GM19468 (cell line): ENCODE results near the gene ZBTB25.

Experiments
- ATAC-seq: cut with Tn5 transposase; IDR thresholded peaks from one replicate; pipeline ENCODE4 v1.9.1; 2021; ENCODE audit warnings: mild to moderate bottlenecking, moderate library complexity, moderate number of reproducible peaks; ENCODE audit not compliant: unreplicated experiment; ENCODE audit errors: extremely low read depth

Gene ZBTB25

GRCh38 chr14:64478634-64479250 lies 24.9 kb downstream of the ZBTB25 start:
- ATAC-seq: no peak

DNA sequence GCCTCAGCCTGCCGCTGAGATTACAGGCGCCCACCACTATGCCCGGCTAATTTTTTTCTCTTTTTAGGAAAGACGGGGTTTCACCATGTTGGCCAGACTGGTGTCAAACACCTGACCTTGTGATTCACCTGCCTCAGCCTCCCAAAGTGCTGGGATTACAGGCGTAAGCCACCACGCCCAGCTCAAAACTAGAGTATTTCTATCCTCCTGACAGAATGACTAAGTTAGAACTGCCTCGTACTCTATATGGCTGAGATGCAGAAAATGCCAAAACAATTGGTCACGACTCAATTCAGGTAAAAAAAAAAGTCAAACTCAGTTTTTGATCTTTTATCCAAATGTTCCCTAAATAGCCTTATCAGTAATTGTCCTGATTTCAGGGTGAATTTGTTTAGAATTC lies 27.2 kb downstream of the ZBTB25 start:
- ATAC-seq: no peak

GRCh38 chr14:64475585-64476273 lies 27.9 kb downstream of the ZBTB25 start:
- ATAC-seq: no peak

GRCh38 chr14:64474698-64475097 lies 28.9 kb downstream of the ZBTB25 start:
- no peak for ATAC-seq

GRCh38 chr14:64474041-64474440 lies 29.6 kb downstream of the ZBTB25 start:
- no peak for ATAC-seq

GRCh38 chr14:64468451-64468850 lies 35.2 kb downstream of the ZBTB25 start:
- no peak for ATAC-seq

GRCh38 chr14:64467566-64467965 lies 36.1 kb downstream of the ZBTB25 start:
- ATAC-seq: no peak

DNA sequence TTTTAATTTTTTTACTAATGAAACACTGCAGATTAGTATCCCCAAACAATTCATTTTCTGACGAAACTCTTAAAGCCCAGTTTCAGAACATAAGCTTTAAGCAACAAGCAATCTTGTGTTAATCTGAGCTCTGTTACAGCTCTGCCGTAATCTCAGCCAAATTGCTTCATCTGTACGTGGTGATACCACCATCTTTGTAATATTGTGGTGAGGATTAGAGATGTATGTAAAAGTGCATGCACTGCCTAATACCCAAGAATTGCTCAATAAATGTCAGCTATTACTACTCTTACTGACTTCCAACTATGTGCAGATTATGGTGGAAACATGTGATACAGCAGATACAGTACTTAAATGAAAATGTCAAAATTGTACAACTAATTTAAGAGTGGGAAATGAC lies 36.5 kb downstream of the ZBTB25 start:
- no peak for ATAC-seq

- no peak for ATAC-seq
Measured at GRCh38 chr14:64465831-64466554, 37.6 kb downstream of the ZBTB25 start.

DNA sequence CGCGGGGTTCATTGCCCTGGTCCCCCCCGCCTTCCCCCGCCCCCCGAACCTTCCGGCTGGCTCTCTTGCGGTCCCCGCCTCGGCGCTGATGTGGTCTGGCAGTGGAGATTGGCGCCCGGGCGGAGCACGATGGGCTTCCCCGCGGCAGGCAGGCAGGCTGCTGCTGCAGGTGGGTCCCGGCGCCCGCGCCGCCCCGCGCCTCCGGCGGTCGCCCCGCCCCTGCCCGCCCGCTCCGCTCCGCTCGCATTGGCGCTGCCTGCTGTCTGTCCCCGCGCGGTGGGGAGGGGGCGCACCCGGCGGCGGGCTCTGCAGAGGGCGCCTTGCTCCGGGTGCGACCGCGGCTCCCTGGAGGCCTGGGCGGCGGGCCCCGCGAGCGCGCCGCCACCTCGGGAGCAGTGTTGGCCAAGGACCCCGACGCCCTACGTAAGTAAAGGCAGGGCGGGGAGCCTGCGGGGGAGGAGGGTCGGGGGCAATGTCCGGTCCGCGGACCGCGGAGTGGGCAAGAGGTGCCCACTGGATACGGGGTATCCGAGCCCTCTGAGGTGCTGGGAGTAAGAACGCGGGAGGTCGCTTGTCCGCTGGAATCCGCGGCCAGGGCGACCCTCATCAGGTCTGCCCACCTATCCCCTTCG lies 38.3 kb downstream of the ZBTB25 start, which contains the start of gene AKAP5:
AKAP5 (plus strand) TSS at position 309 of the 632 bp plus-strand sequence. CDS start 2,896 bp downstream, outside the sequence.
- peak; percentile 28 for ATAC-seq

DNA sequence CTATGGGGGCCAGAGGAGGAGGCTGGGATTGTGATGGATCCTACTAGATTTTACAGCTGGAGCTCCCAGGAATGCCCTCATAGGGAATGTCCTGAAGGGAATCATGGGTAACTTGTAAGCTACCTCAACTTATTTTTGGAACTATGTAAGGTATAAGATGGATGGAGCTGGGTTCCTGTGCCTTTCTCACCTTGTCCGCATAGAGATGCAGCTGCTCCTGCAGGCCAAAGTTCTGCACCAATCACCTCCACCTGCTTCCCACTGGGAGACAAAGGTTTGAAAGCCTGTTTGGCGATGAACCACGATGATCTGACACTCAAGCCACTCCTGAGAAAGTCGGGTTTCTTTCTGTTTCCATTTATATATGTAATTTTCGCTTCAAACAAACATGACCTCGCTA lies 39.0 kb downstream of the ZBTB25 start:
- no peak for ATAC-seq

DNA sequence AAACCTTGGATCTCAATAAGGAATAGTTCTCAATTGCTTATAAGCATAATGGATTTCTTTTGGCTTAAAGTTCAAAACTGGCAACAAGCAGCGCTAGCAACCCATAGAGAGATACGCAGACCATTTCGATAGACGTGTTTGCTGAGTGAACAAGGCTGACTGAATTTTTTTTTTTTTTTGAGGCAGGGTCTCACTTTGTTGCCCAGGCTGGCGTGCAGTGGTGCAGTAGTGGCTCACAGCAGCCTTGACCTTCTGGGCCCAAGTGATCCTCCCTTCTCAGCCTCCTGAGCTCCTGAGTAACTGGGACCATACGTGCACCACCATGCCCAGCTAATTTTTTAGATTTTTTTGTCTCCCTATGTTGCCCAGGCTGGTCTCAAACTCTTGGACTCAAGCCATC lies 39.8 kb downstream of the ZBTB25 start:
- no peak for ATAC-seq

DNA sequence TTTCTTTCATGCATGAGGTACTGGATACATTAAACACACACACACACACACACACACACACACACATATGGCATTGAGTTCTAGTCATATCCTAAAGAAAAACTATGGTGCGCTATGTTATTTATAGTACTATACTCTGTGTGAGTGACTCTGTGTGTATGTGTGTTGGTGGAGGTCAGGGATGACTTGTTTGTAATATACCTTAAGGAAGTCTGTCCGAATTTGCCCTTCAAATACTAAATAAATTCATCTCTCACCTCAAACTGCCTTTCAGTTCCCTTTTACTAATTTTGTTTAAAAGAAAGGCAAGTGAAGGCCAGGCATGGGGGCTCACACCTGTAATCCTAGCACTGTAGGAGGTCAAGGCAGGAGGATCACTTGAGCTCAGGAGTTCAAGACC lies 40.4 kb downstream of the ZBTB25 start:
- no peak for ATAC-seq

- ATAC-seq: no peak
Measured at GRCh38 chr14:64461221-64461620, 42.4 kb downstream of the ZBTB25 start.

GRCh38 chr14:64459405-64460136 lies 44.1 kb downstream of the ZBTB25 start:
- ATAC-seq: no peak

- no peak for ATAC-seq
Measured at GRCh38 chr14:64454671-64455070, 49.0 kb downstream of the ZBTB25 start.

GRCh38 chr14:64450255-64450654 lies 53.4 kb downstream of the ZBTB25 start:
- ATAC-seq: no peak

DNA sequence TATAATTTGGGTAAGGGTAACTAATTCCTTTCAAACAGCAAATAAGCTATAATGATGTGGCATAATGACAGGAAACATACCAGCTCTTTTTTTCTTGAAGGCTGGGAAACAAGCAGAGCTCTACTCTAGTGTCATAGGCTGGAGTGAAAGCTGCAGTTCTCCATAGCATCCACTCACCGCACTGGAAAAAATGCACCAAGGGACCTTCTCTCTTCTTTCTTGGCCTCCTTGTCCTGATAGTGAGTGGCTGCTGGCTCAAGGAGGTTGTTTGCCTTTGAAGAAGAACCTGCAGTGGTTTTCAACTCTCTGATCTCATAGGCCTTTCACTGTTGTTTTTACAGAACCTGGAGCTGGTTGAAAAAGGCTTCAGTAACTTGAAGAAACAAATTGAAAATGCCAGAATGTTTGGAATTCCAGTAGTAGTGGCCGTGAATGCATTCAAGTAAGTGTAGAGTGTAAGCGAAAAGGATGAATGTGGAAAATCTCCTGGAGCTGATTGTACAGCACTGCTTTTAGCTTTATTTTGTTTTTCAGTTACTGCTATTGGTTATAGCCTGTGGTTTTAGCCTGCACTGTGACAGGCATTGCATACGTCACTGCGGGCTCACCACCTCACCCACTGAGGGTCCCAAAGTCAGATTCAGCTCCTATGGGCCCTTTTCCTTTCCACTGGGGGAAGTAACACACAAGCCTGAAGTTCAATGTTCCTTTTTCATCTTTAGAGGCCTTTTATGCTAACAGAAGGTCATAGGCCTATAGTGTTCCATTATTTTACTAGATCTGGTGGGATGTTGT lies 55.6 kb downstream of the ZBTB25 start:
- ATAC-seq: no peak
